ENCODE measurements around the gene PCAT6. TPM values are rescaled to one million over a fixed set of nuclear protein-coding genes. Genes with fewer than 3 reads are reported as not detected.

PCAT6 gene
- total RNA-seq, 2 experiments from 2014 or later, result 0.91 to 1.3 TPM

GRCh38 chr1:202800742-202801141 lies 10.0 kb upstream of the PCAT6 start:
- no peak overlapping the region for H3K4me3 Mint-ChIP-seq
- peaks cover 59% of the 10 kb centered on the region for H3K4me1 Mint-ChIP-seq (ENCODE audit: low read depth)
- Histone ChIP-seq H3K36me3 (ENCODE audit: insufficient read depth, low read length) (no peaks in the 10 kb centered on the region), H3K9me3 (ENCODE audit: control insufficient read depth in 1 of 2, insufficient read depth in 1 of 2, low read length in 2 of 2) (no peaks in the 10 kb centered on the region), H3K27me3 (ENCODE audit: control insufficient read depth in 1 of 2, insufficient read depth in 2 of 2, low read length in 2 of 2) (no peaks in the 10 kb centered on the region), H3K4me3 (ENCODE audit: low read length) (no peak overlapping the region), H3K27ac (ENCODE audit: low read depth in 1 of 2, low read length in 2 of 2) (no peak overlapping the region), H3K4me1 (ENCODE audit: insufficient read depth, low read length) (peaks cover 18% of the 10 kb centered on the region)
- no peaks in the 10 kb centered on the region for H3K27me3 Mint-ChIP-seq
- no peaks in the 10 kb centered on the region for H3K9me3 Mint-ChIP-seq
- CTCF ChIA-PET, result interaction anchor here (1.5 kb wide), 1 partner anchor 19 kb away, joined by 3 read pairs; no protein-coding TSS in a partner anchor
- no peak for ATAC-seq (ENCODE audit: poor library complexity)
- intact Hi-C loops (cut with DNase I, micrococcal nuclease), result loop anchor here in 1 of 2 experiments (10.0 kb wide), 1 partner anchor 1054 kb away; no protein-coding TSS in a partner anchor
- DNase-seq, result no peak
- H3K27ac Mint-ChIP-seq, result no peak overlapping the region
- no peak for TF ChIP-seq CTCF (IDR thresholded peaks at IDR 0.05)
- no peaks in the 10 kb centered on the region for H3K36me3 Mint-ChIP-seq (ENCODE audit: low read depth)
- POLR2A ChIA-PET, result no interaction called here

GRCh38 chr1:202801175-202801574 lies 9.6 kb upstream of the PCAT6 start:
- CTCF ChIA-PET, result interaction anchor here (1.5 kb wide), 1 partner anchor 19 kb away, joined by 3 read pairs; no protein-coding TSS in a partner anchor
- Mint-ChIP-seq H3K4me1 (ENCODE audit: low read depth) (peaks cover 61% of the 10 kb centered on the region), H3K27me3 (no peaks in the 10 kb centered on the region), H3K27ac (no peak overlapping the region), H3K4me3 (no peak overlapping the region), H3K36me3 (ENCODE audit: low read depth) (peaks cover under 1% of the 10 kb centered on the region), H3K9me3 (no peaks in the 10 kb centered on the region)
- H3K4me1 ChIP-seq (ENCODE audit: insufficient read depth, low read length), result peaks cover 20% of the 10 kb centered on the region
- no peaks in the 10 kb centered on the region for H3K27me3 ChIP-seq (ENCODE audit: control insufficient read depth in 1 of 2, insufficient read depth in 2 of 2, low read length in 2 of 2)
- H3K36me3 ChIP-seq (ENCODE audit: insufficient read depth, low read length), result no peaks in the 10 kb centered on the region
- no peak for TF ChIP-seq CTCF (IDR thresholded peaks at IDR 0.05)
- intact Hi-C loops (cut with DNase I, micrococcal nuclease), result loop anchor here in 1 of 2 experiments (10.0 kb wide), 1 partner anchor 1054 kb away; no protein-coding TSS in a partner anchor
- H3K27ac ChIP-seq (ENCODE audit: low read depth in 1 of 2, low read length in 2 of 2), result no peak overlapping the region
- POLR2A ChIA-PET, result no interaction called here
- H3K9me3 ChIP-seq (ENCODE audit: control insufficient read depth in 1 of 2, insufficient read depth in 1 of 2, low read length in 2 of 2), result no peaks in the 10 kb centered on the region
- ATAC-seq (ENCODE audit: poor library complexity) (no peak), DNase-seq (no peak)
- H3K4me3 ChIP-seq (ENCODE audit: low read length), result no peak overlapping the region

- H3K36me3 ChIP-seq (ENCODE audit: insufficient read depth, low read length), result no peaks in the 10 kb centered on the region
- ChIA-PET POLR2A (no interaction called here), CTCF (no interaction called here)
- no peaks in the 10 kb centered on the region for H3K27me3 Mint-ChIP-seq
- peaks cover 5% of the 10 kb centered on the region for H3K36me3 Mint-ChIP-seq (ENCODE audit: low read depth)
- H3K9me3 ChIP-seq (ENCODE audit: control insufficient read depth in 1 of 2, insufficient read depth in 1 of 2, low read length in 2 of 2), result no peaks in the 10 kb centered on the region
- no peaks in the 10 kb centered on the region for H3K9me3 Mint-ChIP-seq
- peaks cover 26% of the 10 kb centered on the region for H3K4me1 ChIP-seq (ENCODE audit: insufficient read depth, low read length)
- no peak overlapping the region for H3K27ac ChIP-seq (ENCODE audit: low read depth in 1 of 2, low read length in 2 of 2)
- intact Hi-C loops (cut with DNase I, micrococcal nuclease), result loop anchor here in 1 of 2 experiments (10.0 kb wide), 1 partner anchor 1053 kb away; no protein-coding TSS in a partner anchor
- no peak for DNase-seq
- H3K4me1 Mint-ChIP-seq (ENCODE audit: low read depth), result peaks cover 65% of the 10 kb centered on the region
- H3K4me3 Mint-ChIP-seq, result no peak overlapping the region
- H3K27me3 ChIP-seq (ENCODE audit: control insufficient read depth in 1 of 2, insufficient read depth in 2 of 2, low read length in 2 of 2), result no peaks in the 10 kb centered on the region
- H3K27ac Mint-ChIP-seq, result no peak overlapping the region
- no peak for ATAC-seq (ENCODE audit: poor library complexity)
- no peak overlapping the region for H3K4me3 ChIP-seq (ENCODE audit: low read length)
- no peak for TF ChIP-seq CTCF (IDR thresholded peaks at IDR 0.05)
Observed at GRCh38 chr1:202802034-202802433, 8.7 kb upstream of the PCAT6 start.
